GM12874 (cell line): Measurements from ENCODE around the gene ZNF219.

Experiments
- CTCF ChIP-seq: IDR thresholded peaks from 2 replicates; pipeline ENCODE4 v1.5.1; 2011; ENCODE audit warnings: low read depth, mild to moderate bottlenecking, control low read depth, low read length, moderate library complexity; ENCODE audit not compliant: insufficient read depth

The ZNF219 gene

GRCh38 chr14:21043974-21044618 lies 54.4 kb downstream of the ZNF219 start:
- no peak for TF ChIP-seq CTCF

GRCh38 chr14:21043387-21043973 lies 55.0 kb downstream of the ZNF219 start:
- no peak for TF ChIP-seq CTCF

- TF ChIP-seq CTCF = no peak
Observed at GRCh38 chr14:21042918-21043317, 55.5 kb downstream of the ZNF219 start.

GRCh38 chr14:21041676-21042433 lies 56.6 kb downstream of the ZNF219 start, which contains the start of gene RNASE7:
Gene RNASE7, plus strand, starts transcription at chr14:21042362. Its CDS starts 631 bp downstream, at chr14:21042993.
- no peak for TF ChIP-seq CTCF

GRCh38 chr14:21040370-21040925 lies 58.0 kb downstream of the ZNF219 start:
- TF ChIP-seq CTCF = no peak
